GM19463 (cell line): ENCODE results near the gene PARVB.

Experiments
- ATAC-seq: cut with Tn5 transposase; IDR thresholded peaks from one replicate; pipeline ENCODE4 v1.9.1; 2021; ENCODE audit warnings: mild to moderate bottlenecking, moderate library complexity; ENCODE audit not compliant: unreplicated experiment

Gene PARVB

DNA sequence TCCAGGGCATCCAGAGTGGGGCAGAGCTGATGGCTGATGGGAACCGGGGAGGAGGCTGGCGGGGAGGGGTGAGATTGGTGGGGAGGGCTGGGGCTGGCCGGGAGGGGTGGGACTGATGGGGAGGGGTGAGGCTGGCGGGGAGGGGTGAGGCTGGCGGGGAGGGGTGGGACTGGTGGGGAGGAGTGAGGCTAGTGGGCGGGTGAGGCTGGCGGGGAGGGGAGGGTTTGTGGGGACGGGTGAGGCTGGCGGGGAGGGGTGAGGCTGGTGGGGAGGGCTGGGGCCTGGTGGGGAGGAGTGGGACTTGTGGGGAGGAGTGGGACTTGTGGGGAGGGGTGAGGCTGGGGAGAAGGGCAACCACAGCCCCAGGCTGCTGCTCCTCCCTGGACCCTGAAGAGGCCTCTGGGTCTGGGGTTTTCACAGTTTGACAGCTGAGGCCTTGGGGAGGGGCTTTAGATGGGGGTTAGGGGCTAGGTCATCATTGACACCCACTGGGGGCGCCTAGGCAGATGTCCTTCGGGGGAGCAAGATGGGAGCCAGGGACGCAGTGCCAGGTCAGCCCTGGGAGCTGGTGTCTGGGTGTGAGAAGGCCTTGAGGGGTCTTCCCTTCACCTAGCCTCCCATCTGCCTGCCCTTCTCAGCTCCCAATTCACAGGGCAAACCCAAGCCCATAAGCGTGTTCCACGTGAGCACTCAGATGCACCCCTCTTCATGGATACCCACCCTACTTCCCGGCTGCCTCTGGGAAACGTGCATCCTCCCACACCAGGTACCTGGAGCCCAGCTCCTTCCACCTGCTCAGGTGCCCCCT is 183.3 kb downstream of the PARVB start:
- ATAC-seq = no peak

DNA sequence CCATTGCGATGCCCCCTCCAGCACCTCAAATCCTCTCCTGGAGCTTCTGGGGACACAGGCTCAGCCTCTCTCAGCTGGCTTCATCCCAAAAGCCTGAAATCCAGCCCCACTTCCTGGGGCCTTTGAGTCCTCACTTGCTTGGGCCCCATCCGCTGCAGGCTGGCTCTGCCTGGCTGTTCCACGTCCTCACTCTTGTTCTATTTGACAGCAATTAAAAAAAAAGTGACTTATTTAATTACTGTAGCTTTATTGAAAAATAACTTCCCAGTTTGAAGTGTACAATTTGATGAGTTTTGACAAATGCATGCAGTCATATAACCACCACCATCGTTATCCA is 183.8 kb downstream of the PARVB start:
- no peak for ATAC-seq

DNA sequence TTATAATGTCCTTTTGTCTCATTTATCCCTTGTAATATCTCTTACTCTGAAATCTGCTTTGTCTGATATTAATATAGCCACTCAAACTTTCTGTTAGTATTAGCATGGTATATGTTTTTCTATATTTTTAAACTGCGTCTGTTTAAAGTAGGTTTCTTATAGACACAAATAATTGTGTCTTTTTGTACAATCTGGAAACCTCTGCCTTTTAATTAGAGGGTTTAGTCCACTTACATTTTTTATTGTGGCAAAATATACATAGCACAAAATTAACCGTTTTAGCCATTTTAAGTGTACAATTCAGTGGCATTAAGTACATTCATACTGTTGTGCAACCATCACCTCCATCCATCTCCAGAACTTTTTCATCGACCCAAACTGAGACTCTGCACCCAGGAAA is 185.2 kb downstream of the PARVB start:
- ATAC-seq = no peak

DNA sequence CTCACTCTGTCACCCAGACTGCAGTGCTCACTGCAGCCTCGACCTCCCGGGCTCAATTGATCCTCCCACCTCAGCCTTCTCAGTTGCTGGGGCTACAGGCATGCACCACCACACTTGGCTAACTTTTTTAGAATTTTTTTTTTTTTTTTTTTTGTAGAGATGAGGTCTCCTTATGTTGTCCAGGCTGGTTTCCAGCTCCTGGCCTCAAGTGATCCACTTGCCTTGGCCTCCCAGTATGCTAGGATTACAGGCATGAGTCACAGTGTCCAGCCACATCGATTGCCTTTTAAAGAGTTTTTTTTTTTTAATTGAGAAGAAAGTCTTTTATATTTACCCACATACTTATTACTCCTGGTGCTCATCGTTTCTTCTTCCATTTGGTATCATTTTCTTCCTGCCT is 186.6 kb downstream of the PARVB start:
- ATAC-seq = no peak

DNA sequence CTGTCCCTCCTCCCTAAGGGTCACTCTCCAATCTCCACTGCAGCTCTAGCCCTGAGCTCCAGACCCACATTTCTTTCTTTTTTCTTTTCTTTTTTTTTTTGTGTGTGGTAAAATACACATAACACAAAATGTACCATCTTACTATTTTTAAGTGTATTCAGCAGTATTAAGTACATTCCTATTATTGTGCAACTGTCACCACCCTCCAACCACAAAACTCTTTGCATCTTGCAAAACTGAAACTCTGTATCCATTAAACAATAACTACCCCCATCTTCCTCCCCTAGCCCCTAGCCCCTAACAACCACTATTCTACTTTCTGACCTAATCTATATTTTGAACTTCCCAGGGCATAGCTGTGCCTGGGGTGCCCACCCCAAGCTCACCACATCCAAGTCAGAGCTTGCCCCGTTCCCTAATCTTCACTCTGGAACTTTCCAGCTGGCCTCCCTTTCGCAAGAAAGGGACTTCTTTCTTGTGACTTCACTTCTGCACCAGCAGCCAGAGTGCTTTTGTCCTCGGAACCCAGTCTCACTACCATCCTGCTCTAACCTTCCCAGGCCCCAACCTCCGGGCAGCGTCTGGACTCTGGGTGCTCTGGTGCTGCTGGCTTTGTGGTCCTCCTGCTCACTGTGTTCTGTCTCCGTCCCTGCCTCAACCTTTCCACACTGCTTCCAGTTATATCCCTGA is 187.3 kb downstream of the PARVB start:
- no peak for ATAC-seq

DNA sequence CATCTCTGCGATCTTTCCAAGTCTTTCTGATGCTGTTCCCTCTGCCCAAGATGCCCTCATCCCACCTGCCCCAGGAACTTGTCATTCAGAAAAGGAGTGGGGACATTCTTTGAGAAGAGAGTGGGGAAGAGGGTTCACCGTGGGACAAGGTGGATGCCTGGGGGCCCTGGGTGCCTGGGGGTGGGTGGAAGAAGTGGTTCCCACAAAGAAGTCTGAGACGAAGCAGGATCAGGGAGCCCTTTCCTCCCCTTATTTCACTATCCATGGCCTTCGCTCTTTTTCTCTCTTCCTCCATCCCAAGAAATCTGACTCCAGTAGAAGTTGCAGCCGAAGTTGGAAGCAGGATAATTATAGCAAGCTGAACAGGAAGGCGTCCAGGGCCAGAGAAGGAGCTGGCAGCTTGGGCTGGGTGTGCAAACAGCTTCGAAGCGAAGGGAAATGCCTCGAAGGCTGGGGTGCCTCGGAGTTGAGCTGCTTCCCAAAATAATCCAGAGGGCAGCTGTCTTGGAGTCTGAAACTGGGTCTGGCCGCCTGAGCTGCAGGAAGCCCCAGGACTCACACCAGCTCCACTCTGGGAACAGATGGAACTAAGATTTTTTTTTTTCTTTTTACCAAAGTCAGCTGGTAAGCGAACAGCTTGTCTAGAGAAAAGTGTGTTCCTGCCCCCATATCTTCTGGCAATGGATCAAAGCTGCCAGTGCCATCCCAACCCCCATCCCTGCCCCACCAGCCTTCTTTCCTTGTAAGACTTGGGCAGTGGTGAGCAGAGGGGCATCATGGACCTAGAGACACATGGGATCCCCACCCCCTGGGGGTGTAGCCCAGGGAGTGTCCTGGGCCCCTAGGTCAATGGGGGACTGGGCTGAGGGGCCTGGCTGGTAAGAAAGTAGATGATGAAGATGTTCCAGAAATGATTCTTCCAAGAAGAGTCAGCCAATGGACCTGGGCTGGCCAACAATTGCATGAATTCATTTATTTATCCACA is 188.1 kb downstream of the PARVB start:
- no peak for ATAC-seq

DNA sequence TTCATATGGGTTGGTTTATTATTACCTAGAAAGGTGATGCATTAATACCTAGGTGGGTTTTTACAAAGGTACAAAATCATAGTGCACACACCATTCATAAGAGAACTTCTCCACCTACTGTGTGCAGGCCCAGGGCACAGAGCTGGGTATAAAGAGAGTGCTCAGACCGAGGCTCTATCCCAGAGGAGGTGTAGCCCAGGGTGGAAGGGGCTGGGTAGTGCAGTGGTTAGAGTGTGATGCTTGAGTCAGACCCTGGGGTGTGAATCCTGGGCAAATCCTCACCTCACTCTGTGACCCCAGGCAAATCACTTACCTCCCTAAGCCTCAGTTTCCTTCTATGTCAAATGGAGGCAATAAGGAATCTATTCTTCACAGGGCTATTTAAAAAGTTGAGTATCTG is 188.8 kb downstream of the PARVB start:
- ATAC-seq = no peak

DNA sequence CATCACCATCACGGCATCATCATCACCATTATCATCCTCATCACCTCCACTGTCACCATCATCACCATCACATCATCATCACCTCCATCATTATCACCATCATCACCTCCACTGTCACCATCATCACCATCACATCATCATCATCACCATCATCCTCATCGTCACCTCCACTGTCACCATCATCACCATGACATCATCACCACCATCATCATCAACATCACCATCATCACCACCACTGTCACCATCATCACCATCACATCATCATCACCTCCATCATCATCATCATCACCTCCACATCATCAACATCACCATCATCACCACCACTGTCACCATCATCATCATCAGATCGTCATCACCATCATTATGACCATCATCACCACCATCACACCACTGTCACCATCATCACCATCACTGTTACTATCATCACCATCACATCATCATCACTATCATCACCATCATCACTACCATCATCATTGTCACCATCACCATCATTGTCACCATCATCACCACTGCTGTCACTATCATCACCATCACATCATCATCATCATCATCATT is 189.5 kb downstream of the PARVB start:
- ATAC-seq = no peak

DNA sequence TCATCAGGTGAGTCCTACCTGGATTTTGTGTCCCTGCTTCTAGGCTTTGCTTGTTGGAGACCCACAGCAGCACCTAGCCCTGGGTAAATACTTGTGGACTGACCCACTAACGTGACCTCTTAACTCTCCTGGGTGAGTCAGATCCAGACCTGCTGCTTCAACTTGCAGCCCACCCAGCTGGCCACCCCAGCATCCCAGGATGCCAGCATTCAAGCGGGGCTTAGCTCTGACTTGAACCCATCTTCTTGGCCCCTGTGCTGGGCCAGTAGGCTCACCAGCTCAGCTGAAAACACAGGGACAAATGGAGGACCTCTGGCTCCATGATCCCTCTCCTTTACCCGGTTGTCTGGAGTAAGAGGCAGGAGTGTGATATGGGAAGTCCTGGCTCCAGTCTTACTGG is 190.1 kb downstream of the PARVB start:
- no peak for ATAC-seq

DNA sequence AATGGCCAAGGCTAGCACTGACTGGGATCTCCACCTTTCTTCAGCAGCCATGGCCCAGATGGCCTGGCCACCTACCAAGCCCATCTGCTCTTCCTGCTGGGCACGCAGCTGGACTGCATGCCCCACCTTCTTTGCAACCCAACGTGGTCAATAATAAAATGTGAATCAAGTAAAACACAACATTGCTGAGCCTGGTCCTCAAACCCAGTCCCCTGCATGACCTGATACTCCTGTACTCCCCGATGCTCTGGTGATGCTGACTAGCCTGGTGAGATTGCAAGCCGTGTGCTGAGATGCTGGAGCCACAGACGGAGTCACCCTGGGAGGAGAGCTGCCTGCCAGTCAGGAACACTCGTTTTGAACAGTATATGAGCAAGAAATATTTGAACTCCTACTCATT is 190.7 kb downstream of the PARVB start:
- ATAC-seq = no peak

DNA sequence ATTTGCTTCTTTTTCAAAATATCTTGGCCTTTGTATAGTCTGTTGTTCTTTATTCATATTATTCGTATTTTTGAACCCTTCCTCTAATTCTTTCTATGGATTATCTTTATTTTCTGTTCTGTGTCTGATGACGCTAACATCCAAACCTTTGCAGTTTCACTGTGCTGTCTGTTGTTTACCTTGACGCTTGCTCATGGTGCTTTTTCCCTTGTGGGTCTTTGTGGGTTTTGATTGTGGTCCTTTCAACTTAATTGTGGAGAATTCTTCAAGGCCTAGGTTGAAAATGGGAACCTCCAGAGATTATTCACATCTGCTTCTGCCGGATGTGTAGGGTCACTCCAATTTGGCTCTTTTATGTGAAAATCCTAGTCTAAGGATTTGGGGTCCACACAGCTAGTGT is 191.2 kb downstream of the PARVB start:
- ATAC-seq = no peak

DNA sequence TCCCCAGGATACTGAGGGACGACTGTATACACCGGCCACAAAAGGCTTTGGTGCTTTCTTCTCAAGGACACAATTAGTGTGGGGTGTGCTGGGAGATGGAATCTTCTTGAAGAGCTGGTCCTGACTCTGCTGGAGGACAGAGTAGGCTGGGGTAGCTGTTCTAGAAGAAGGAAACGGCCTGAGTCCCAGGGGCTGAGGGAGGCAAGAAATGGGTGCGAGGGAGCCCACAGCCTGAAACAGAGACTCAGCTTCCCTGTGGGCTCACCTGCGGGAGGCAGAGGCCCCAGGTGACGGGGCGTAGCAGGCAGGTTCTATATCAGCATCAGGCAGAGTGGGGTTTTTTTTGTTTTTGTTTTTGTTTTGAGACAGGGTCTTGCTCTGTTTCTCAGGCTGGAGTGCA is 193.2 kb downstream of the PARVB start:
- no peak for ATAC-seq

DNA sequence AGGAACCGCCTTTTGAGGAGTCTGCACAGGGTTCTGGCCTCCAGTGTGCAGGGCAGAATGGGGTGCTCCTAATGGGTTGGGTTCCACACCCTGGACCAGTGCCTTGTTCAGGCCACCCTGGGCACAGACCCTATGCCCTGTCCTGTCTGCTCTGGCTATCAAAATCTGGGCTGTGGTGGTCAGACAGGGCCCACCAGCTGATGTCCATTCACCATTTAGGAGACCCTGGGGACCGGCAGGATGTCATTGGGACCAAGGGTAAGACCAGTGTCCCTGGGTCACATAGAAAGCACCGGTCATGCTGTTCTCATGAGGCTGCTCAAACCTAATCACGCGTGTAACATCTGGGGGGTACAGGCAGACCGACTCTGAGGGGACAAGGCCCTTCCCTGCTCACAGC is 194.0 kb downstream of the PARVB start:
- no peak for ATAC-seq

DNA sequence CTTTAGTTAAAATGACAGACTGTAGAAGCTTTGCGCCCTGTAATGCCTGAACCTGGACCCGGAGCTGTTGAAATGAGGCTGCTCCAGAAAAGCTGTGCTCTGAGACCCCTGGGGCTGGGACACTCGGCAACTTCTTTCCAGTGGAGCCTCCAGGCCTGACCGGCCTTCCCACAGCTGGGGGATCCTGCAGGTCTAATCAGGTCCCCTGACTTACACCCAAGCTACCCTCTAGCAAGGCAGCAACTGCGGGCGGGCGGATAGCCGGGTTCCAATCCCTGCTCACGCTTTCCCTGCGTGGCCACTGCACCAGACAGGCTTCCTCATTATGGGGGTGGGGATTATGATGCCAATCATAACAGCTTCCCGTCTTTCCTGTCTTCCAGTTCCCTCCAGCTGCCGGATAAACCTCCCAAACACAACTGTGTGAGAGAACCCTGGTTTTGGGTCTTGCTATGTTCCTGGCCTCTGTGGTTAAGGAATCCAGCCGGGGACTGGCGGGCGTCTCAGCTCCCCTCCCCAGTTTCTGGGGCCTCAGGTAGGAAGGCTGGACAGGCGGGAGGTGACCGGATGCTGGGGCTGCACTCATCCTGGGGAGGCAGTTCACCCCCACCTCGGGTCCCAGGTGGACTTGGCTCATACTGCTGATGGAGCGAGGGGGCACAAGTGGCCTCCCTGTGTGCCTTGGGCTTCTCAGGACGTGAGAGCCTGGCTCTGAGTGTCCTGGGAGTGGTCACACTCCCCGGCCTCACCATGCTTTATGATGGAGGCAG is 195.2 kb downstream of the PARVB start:
- ATAC-seq = no peak

DNA sequence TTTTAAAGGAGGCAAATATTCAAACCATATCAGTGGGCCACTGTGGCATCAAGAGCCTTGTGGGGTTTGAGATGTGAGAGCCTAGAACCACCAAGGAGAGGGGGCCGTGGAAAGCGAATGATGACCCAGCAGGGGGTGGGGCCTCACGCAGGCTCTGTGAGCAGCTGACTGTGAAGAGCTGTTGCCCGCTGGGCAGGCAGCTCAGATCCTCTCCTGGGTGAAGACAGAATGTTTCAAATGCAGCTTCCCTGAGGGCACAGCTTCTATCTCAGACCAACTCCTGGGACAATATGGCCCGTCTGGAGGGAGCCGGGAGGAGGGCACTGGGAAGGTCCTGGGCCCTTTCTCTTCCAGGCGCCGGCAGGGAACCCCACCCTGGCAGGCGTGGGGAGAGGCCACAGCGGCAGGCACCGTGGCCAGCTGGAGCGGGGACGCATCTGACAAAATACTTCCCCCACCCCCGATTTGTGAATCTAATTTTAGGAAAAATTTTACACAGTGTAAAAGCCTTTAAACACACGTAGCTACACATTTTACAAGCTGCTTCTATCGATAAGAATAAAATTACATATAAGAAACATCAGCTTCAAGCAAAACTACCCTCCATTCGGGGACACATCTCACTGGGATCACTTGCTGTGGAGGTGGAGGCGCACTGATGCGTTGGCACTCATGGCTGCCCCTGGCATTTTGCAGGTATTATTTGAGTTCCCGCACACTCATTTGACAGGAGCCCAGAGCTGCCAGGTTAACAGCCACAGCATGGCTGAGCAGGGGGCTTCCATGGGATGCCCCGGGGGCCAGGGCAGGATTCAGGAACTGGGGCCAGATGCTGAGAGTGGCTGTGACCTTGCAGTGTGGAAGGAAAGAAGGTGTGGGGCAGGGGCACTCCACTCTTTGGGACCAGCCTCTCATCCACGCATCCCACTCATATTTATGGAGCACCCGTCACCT is 196.9 kb downstream of the PARVB start:
- no peak for ATAC-seq

DNA sequence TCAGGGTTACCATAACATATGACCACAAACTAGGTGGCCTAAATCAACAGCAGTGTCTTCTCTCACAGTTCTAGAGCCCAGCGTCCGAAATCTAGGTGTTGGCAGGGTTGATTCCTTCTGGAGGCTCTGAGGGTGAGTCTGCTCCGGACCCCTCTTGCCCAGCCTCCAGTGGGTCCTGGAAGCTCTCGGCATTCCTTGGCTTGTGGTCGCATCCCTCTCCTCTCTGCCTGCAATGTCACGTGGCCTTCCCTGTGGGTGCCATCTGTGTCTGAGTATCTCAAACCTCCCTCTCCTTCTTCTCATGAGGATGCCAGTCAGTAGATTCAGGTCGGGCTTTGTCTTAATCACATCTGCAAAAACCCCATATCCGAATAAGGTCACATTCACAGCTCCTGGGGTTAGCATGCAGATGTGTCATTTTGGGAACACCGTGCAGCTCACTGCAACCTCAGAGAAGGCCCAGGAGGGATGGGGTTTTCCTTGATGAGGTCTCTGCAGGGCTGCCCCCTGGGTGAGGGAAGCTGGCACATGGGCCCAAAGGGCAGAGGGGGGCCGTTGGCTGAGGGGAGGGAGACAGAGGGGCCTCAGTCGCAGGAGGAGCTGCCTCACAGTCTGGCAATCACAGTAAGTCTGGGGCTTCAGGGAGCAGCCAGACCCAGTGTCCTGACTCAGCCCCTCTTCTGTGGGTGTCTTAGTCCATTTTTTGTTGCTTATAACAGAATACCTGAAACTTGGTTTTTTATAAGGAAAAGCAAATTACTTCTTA is 197.8 kb downstream of the PARVB start:
- ATAC-seq = no peak
